GM20000 (cell line): ENCODE measurements around the gene ZFHX3.
"Not testable (repeated sequence)": the region's sequence is repeated elsewhere in the genome, so short reads cannot be mapped to it uniquely, and the experiment has no call there.

ENCODE experiments used
- DNase-seq: peaks from one replicate; pipeline ENCODE4 v3.0.0; 2012; ENCODE audit warnings: low spot score
- TF ChIP-seq, protein P1 (sequence below): IDR thresholded peaks from 2 replicates; pipeline ENCODE4 v1.5.1; 2012; ENCODE audit warnings: mild to moderate bottlenecking, control low read depth; ENCODE audit errors: extremely low read depth, missing control alignments

Gene ZFHX3

DNA sequence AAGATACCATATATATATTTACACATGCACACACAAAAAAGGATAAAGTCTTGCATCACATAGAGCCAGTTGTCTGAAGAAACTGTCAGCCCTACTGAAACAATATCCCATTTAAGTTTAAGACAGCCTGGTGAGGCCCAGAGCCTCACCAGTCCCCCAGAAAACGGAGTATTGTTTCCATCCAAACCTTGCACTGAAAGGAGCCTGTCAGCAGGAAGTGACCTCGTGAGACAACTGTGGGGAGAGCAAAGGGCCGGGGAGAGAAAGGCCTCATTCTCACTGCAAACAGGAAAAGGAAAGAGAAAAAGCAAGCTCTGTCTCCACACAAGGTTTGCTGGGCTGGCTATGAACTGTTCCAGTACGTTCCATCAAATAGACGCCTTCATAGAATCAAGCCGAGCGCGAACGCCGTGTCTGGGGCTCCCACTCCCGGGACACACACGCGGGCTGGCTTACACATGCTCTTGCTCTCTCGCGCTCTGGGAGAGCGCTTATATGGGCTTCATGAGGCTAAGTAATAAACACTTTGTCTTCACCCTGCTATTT lies 44.4 kb upstream of the ZFHX3 start:
- no peak for DNase-seq
- TF ChIP-seq, protein P1, sequence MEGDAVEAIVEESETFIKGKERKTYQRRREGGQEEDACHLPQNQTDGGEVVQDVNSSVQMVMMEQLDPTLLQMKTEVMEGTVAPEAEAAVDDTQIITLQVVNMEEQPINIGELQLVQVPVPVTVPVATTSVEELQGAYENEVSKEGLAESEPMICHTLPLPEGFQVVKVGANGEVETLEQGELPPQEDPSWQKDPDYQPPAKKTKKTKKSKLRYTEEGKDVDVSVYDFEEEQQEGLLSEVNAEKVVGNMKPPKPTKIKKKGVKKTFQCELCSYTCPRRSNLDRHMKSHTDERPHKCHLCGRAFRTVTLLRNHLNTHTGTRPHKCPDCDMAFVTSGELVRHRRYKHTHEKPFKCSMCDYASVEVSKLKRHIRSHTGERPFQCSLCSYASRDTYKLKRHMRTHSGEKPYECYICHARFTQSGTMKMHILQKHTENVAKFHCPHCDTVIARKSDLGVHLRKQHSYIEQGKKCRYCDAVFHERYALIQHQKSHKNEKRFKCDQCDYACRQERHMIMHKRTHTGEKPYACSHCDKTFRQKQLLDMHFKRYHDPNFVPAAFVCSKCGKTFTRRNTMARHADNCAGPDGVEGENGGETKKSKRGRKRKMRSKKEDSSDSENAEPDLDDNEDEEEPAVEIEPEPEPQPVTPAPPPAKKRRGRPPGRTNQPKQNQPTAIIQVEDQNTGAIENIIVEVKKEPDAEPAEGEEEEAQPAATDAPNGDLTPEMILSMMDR: no peak

DNA sequence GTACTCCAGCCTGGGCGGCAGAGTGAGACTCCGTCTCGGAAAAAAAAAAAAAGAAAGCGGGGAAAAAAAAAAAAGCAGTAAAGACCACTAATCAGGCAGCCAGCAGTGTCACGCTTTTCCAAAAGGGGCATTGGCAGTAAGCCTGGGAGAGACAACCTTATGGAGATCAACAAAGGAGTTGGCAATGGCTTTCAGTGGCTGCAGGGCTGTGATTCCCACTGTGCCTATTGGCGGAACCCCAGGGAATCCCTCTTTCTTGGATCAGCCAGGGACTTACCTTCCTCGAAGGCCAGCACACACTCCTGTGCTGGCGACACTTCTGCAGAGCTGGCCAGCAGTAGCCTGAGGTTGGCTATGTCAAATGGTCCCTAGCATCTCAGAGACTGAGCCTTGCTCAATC lies 43.2 kb upstream of the ZFHX3 start:
- TF ChIP-seq, protein P1: no peak
- no peak for DNase-seq

DNA sequence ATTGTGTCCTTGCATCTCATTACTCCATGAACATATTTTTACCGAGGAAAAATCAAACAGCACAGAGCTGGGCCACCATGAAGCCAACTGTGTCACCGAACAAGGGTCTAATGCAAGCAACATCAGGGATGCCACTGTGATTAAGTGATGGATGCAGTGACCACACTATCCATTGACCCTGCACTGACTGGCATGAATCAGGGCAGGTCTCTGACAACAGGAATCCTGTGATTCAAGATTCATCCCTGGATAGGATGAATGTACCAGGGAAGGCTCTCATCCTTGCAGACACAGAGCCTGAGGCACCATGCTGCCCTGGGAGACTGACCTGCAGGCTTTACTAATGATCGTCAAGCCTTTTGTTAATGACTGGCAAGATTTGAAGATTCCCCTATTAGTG lies 41.5 kb upstream of the ZFHX3 start:
- DNase-seq: no peak
- TF ChIP-seq, protein P1: no peak

DNA sequence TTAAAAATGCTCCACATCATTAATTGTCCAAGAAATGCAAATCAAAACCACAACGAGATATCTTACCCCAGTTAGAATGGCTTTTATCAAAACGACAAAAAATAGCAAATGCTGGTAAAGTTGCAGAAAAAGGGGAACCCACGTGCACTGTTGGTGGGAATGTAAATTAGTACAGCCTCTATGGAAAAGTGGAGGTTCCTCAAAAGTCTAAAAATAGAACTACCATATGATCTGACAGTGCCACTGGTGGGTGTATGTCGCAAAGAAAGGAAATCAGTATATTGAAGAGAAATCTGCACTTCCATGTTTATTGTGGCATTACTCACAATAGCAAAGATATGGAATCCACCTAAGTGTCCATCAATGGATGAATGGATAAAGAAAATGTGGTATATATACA lies 38.2 kb upstream of the ZFHX3 start:
- no peak for DNase-seq
- TF ChIP-seq, protein P1: no peak

DNA sequence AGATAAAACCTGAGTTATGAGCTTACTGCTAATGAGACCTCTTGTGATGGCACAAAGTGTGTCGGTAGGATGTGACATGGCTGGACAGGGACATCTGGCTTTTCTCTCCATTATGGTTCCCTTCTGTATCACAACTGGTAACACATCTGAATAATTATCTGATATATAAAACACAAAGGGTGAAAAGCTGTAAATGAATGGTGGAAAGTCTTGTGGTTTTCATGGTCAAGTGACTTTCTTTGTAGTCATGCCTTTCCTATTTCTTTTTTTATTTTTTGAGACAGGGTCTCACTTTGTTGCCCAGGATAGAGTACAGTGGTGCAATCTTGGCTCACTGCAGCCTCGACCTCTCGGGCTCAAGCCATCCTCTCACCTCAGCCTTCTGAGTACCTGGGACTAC lies 35.3 kb upstream of the ZFHX3 start:
- DNase-seq: no peak
- TF ChIP-seq, protein P1: no peak

DNA sequence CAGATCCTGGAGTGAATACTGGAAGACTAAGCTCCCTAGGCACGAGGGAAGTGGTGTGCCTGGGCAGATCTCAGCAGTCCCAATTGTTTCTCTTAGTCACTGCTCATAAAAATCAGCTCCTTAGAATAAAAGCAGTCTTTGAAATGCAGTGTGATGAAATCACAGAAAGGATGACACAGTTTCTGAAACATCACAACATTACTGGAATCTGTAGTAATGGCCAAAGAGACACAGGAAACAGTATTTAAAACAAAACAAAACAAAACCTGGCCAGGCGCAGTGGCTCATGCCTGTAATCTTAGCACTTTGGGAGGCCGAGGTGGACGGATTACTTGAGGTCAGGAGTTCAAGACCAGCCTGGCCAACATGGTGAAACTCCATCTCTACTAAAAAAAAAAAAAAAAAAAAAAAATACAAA lies 34.7 kb upstream of the ZFHX3 start:
- DNase-seq: not testable (repeated sequence)

DNA sequence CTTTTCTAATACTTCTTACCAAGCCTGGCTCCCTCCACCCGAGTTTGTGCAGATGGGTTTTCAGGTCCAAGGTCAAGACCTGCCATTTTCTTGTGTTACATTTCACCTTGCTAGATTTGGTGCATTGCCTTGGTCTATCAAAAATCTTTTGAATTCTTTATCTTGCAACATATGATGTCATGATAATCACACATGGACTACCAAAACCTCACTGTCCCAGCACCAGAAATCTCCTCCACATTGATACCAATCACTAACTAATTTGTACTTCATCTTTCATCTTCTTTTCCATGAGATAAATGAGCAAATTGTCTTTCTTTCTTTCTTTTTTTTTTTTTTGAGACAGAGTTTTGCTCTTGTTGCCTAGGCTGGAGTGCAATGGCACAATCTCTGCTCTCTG lies 33.0 kb upstream of the ZFHX3 start:
- no peak for DNase-seq
- TF ChIP-seq, protein P1: no peak

DNA sequence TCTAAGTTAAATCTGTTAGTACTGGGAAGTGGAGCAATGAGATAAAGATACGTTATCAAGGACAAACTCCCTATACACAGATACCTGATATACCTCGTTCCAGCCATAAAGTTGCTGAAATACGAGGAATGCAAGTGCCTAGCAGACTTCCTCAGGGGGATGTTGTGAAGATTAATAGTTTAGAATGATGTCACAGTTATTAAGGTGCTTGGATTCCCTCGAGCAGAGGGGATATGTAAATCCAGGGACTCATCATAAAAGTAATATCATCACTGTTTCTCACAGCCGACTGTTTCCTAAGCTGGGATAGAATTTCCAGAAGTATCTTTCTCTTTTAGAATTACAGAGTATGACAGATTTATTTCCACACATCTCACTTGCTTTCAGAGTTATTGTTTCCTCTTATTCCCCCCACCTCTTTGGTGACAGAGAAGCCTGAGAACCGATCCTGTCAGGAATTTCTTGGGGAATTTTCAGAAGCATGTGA lies 28.4 kb upstream of the ZFHX3 start:
- TF ChIP-seq, protein P1: no peak
- DNase-seq: no peak
